CD4-positive, alpha-beta T cell (primary cell): Measurements from ENCODE around the gene SMARCB1. TPM values are rescaled to one million over a fixed set of nuclear protein-coding genes. Genes with fewer than 3 reads are reported as not detected.

Source experiments
- ATAC-seq: fragments of 200-7000 bp; cut with Tn5 transposase; one replicate; pipeline ENCODE4 v1.10.0; 2022; ENCODE audit warnings: mild to moderate bottlenecking; ENCODE audit not compliant: poor library complexity
- CTCF ChIA-PET: fragments of 350-600 bp; sonication (Branson Sonifier 250); formaldehyde crosslinking; loops from one replicate; lab custom pipeline; 2021; ENCODE audit warnings: antibody characterized with exemption, inconsistent platforms; lab: Charles Lee
- POLR2A ChIA-PET: fragments of 350-600 bp; sonication (Branson Sonifier 250); formaldehyde crosslinking; loops from one replicate; lab custom pipeline; 2021; ENCODE audit warnings: antibody characterized with exemption, inconsistent platforms; lab: Charles Lee
- DNase-seq, 14 experiments: peaks; one replicate each; pipeline ENCODE4 v3.0.0-alpha.2; 2013 to 2020; ENCODE audit warnings: mixed read lengths in 2 of 14
- H3K27ac ChIP-seq, 2 donors: one replicate each; pipeline versions ENCODE4 v1.5.1 to v1.7.0; 2013; ENCODE audit warnings: low read length in 2 of 2, low read depth in 1 of 2, mild to moderate bottlenecking in 1 of 2
- H3K27me3 ChIP-seq, 2 experiments: 1 replicate in 1 of 2; 2 replicates in 1 of 2; pipeline versions ENCODE4 v1.6.1 to v1.7.0; 2013; ENCODE audit warnings: low read length in 2 of 2, control low read depth in 1 of 2, mild to moderate bottlenecking in 1 of 2, moderate library complexity in 1 of 2; ENCODE audit not compliant: insufficient read depth in 2 of 2, control insufficient read depth in 1 of 2
- H3K36me3 ChIP-seq: one replicate; pipeline ENCODE4 v1.6.1; 2013; ENCODE audit warnings: low read length, control low read depth; ENCODE audit not compliant: insufficient read depth
- H3K4me1 ChIP-seq: one replicate; pipeline ENCODE4 v1.6.1; 2013; ENCODE audit warnings: low read length, control low read depth; ENCODE audit not compliant: insufficient read depth
- H3K4me3 ChIP-seq: one replicate; pipeline ENCODE4 v1.5.1; 2013; ENCODE audit warnings: mild to moderate bottlenecking, low read length, moderate library complexity
- H3K9me3 ChIP-seq, 2 experiments: 1 replicate in 1 of 2; 2 replicates in 1 of 2; pipeline versions ENCODE4 v1.6.1 to v1.7.0; 2013; ENCODE audit warnings: low read length in 2 of 2, mild to moderate bottlenecking in 2 of 2, control low read depth in 1 of 2, moderate library complexity in 1 of 2; ENCODE audit not compliant: control insufficient read depth in 1 of 2, insufficient read depth in 1 of 2
- H3K27ac Mint-ChIP-seq: one replicate; pipeline ENCODE4 v1.8.0; 2020; ENCODE audit warnings: mixed read lengths
- H3K27me3 Mint-ChIP-seq: one replicate; pipeline ENCODE4 v1.8.0; 2021; ENCODE audit warnings: mixed read lengths
- H3K36me3 Mint-ChIP-seq: one replicate; pipeline ENCODE4 v1.8.0; 2021; ENCODE audit warnings: low read depth, mixed read lengths
- H3K4me1 Mint-ChIP-seq: one replicate; pipeline ENCODE4 v1.8.0; 2021; ENCODE audit warnings: low read depth, mixed read lengths
- H3K4me3 Mint-ChIP-seq: one replicate; pipeline ENCODE4 v1.8.0; 2020; ENCODE audit warnings: mild to moderate bottlenecking, mixed read lengths
- H3K9me3 Mint-ChIP-seq: one replicate; pipeline ENCODE4 v1.8.0; 2020; ENCODE audit warnings: mixed read lengths
- CTCF ChIP-seq: fragments of 200-600 bp; IDR thresholded peaks from one replicate; pipeline ENCODE4 v1.8.0; 2022; ENCODE audit warnings: antibody characterized with exemption, mild to moderate bottlenecking
- intact Hi-C, 2 experiments: fragments of 100-400 bp; cut with DNase I in 1 of 2; cut with micrococcal nuclease in 1 of 2; formaldehyde crosslinking; loops; one replicate each; pipeline versions ENCODE4 v1.15.1 to v1.9.0; 2023 to 2025; cut with DNase I, micrococcal nuclease
- total RNA-seq, 174 experiments: library from RNA in 2 of 174; stranded (reverse) in 2 of 174; gene quantifications; one replicate each; pipeline ENCODE4 v1.2.3 and lab custom pipeline; 2021 to 2026

The SMARCB1 gene
- total RNA-seq, 2 experiments from 2014 or later, result 40.3 to 41.7 TPM

GRCh38 chr22:23745791-23746190 is 41.0 kb upstream of the SMARCB1 start:
- CTCF ChIA-PET, result no interaction called here
- no peak overlapping the region for H3K4me3 Mint-ChIP-seq

GRCh38 chr22:23749841-23750301 is 36.9 kb upstream of the SMARCB1 start:
- no peak for TF ChIP-seq CTCF
- no peaks in the 10 kb centered on the region for H3K9me3 Mint-ChIP-seq
- Histone ChIP-seq H3K4me1 (peaks cover 17% of the 10 kb centered on the region), H3K27ac (no peak overlapping the region), H3K9me3 (no peaks in the 10 kb centered on the region), H3K27me3 (no peaks in the 10 kb centered on the region), H3K4me3 (no peak overlapping the region), H3K36me3 (peaks cover 3% of the 10 kb centered on the region)
- H3K27me3 Mint-ChIP-seq, result no peaks in the 10 kb centered on the region
- DNase-seq (no peak), ATAC-seq (no peak)
- POLR2A ChIA-PET, result interaction anchor here (1.1 to 1.6 kb wide), 2 partner anchors 52 to 54 kb away, joined by 5 to 6 read pairs; no protein-coding TSS in a partner anchor
- CTCF ChIA-PET, result interaction anchor here (0.7 kb wide), 1 partner anchor 32 kb away, joined by 3 read pairs; no protein-coding TSS in a partner anchor
- peak overlapping the region; percentile 16 for H3K27ac Mint-ChIP-seq
- H3K36me3 Mint-ChIP-seq, result peaks cover 14% of the 10 kb centered on the region
- H3K4me1 Mint-ChIP-seq, result peaks cover 12% of the 10 kb centered on the region
- intact Hi-C loops, result loop anchor here in 1 of 2 experiments (2.0 kb wide), 1 partner anchor 37 kb away; the partner anchor contains the start of gene SMARCB1
- peak overlapping the region; percentile 81 for H3K4me3 Mint-ChIP-seq

More at GRCh38 chr22:23745791-23746190, 41.0 kb upstream of the SMARCB1 start:
- Histone ChIP-seq H3K9me3 (peaks cover 0 to 15% of the 10 kb centered on the region in 2 experiments), H3K4me3 (no peak overlapping the region), H3K27me3 (no peaks in the 10 kb centered on the region), H3K4me1 (peaks cover 11% of the 10 kb centered on the region), H3K27ac (no peak overlapping the region), H3K36me3 (peaks cover 25% of the 10 kb centered on the region)
- Mint-ChIP-seq H3K9me3 (no peaks in the 10 kb centered on the region), H3K4me1 (peaks cover 12% of the 10 kb centered on the region), H3K27me3 (no peaks in the 10 kb centered on the region), H3K36me3 (peaks cover 41% of the 10 kb centered on the region), H3K27ac (no peak overlapping the region)
- ATAC-seq (no peak), DNase-seq (no peak)
- TF ChIP-seq CTCF, result no peak
- intact Hi-C loops, result no loop called here
- POLR2A ChIA-PET, result no interaction called here

GRCh38 chr22:23750367-23750713 is 36.4 kb upstream of the SMARCB1 start:
- DNase-seq, result no peak
- H3K36me3 Mint-ChIP-seq, result peaks cover 9% of the 10 kb centered on the region
- peaks cover 12% of the 10 kb centered on the region for H3K4me1 Mint-ChIP-seq
- no peaks in the 10 kb centered on the region for H3K27me3 ChIP-seq
- peak overlapping the region in 1 of 2 donors; percentile 48 for H3K27ac ChIP-seq
- intact Hi-C loops, result loop anchor here in 1 of 2 experiments (2.0 kb wide), 1 partner anchor 36 kb away; the partner anchor contains the start of gene SMARCB1
- H3K9me3 Mint-ChIP-seq, result no peaks in the 10 kb centered on the region
- H3K27ac Mint-ChIP-seq, result peak overlapping the region; percentile 16
- no peaks in the 10 kb centered on the region for H3K36me3 ChIP-seq
- CTCF ChIA-PET, result interaction anchor here (0.6 to 1.4 kb wide), 3 partner anchors 16 to 144 kb away, joined by 3 read pairs; partner anchors contain the start of gene MIF
- no peak for ATAC-seq
- H3K9me3 ChIP-seq, result no peaks in the 10 kb centered on the region
- H3K4me1 ChIP-seq, result peaks cover 17% of the 10 kb centered on the region
- peak overlapping the region; percentile 72 for H3K4me3 ChIP-seq
- POLR2A ChIA-PET, result interaction anchor here (0.6 to 1.6 kb wide), 12 partner anchors 13 to 143 kb away, joined by 3 to 11 read pairs (median 5); partner anchors contain the start of genes CHCHD10, MIF, SLC2A11 and SMARCB1
- no peaks in the 10 kb centered on the region for H3K27me3 Mint-ChIP-seq
- peak overlapping the region; percentile 81 for H3K4me3 Mint-ChIP-seq
- no peak for TF ChIP-seq CTCF
